Measurements from ENCODE around the gene AATK. TPM values are rescaled to one million over a fixed set of nuclear protein-coding genes. Genes with fewer than 3 reads are reported as not detected.

The AATK gene
- total and polyA plus RNA-seq, 2 experiments from 2014 or later, result 5.7 to 6.3 TPM

DNA sequence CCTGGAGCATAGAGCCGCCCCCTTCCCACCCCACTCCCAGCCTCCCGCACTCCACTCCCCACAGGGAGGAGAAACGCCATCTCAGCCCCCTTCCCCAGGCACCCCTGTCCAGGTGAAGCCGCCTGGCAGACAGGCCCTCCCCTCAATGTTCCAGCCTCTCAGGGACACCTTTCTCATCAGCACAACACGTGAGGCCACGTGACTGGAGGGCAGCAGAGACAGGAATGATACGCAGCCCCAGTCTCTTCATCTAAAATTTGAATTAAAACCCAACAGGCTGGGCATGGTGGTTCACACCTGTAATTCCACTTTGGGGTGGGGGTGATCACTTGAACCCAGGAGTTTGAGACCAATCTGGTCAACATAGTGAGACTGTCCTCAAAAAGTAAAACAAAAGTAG, 20.2 kb upstream of the AATK start:
- Histone ChIP-seq H3K27ac (no peak overlapping the region), H3K79me2 (no peaks in the 10 kb centered on the region), H3K36me3 (replicated peaks; ENCODE audit: insufficient read depth, low read depth) (no peaks in the 10 kb centered on the region), H3K9me2 (replicated peaks; ENCODE audit: insufficient read depth) (no peaks in the 10 kb centered on the region), H3K27me3 (no peaks in the 10 kb centered on the region), H4K20me1 (ENCODE audit: insufficient read depth, poor library complexity, severe bottlenecking) (no peaks in the 10 kb centered on the region), H3K4me2 (no peak overlapping the region), H2AFZ (no peak overlapping the region), H3K4me1 (ENCODE audit: insufficient read depth) (no peaks in the 10 kb centered on the region), H3K9me3 (ENCODE audit: low read depth) (no peaks in the 10 kb centered on the region), H3K4me3 (no peak overlapping the region)
- no peak for TF ChIP-seq EZH2phosphoT487 (IDR thresholded peaks at IDR 0.05; ENCODE audit: low read depth, severe bottlenecking, unreplicated experiment)
- no peak for TF ChIP-seq EZH2 (IDR thresholded peaks at IDR 0.05; ENCODE audit: borderline replicate concordance)
- TF ChIP-seq, protein P1, sequence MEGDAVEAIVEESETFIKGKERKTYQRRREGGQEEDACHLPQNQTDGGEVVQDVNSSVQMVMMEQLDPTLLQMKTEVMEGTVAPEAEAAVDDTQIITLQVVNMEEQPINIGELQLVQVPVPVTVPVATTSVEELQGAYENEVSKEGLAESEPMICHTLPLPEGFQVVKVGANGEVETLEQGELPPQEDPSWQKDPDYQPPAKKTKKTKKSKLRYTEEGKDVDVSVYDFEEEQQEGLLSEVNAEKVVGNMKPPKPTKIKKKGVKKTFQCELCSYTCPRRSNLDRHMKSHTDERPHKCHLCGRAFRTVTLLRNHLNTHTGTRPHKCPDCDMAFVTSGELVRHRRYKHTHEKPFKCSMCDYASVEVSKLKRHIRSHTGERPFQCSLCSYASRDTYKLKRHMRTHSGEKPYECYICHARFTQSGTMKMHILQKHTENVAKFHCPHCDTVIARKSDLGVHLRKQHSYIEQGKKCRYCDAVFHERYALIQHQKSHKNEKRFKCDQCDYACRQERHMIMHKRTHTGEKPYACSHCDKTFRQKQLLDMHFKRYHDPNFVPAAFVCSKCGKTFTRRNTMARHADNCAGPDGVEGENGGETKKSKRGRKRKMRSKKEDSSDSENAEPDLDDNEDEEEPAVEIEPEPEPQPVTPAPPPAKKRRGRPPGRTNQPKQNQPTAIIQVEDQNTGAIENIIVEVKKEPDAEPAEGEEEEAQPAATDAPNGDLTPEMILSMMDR (IDR thresholded peaks at IDR 0.05; ENCODE audit: poor library complexity), result no peak
- WGBS (ENCODE audit: low lambda C conversion rate, missing lambda C conversion rate), result 94% methylated on average over 5 of the region's 7 CpGs
- DNase-seq (ENCODE audit: low spot score), result no peak

GRCh38 chr17:81184555-81184954, 18.5 kb upstream of the AATK start:
- Histone ChIP-seq H4K20me1 (ENCODE audit: insufficient read depth, poor library complexity, severe bottlenecking) (no peaks in the 10 kb centered on the region), H3K4me2 (no peak overlapping the region), H3K27ac (no peak overlapping the region), H3K9me3 (ENCODE audit: low read depth) (no peaks in the 10 kb centered on the region), H3K4me1 (ENCODE audit: insufficient read depth) (no peaks in the 10 kb centered on the region), H2AFZ (no peak overlapping the region), H3K9me2 (replicated peaks; ENCODE audit: insufficient read depth) (no peaks in the 10 kb centered on the region), H3K27me3 (no peaks in the 10 kb centered on the region), H3K36me3 (replicated peaks; ENCODE audit: insufficient read depth, low read depth) (no peaks in the 10 kb centered on the region), H3K4me3 (no peak overlapping the region), H3K79me2 (no peaks in the 10 kb centered on the region)
- TF ChIP-seq EZH2 (IDR thresholded peaks at IDR 0.05; ENCODE audit: borderline replicate concordance) (no peak), EZH2phosphoT487 (IDR thresholded peaks at IDR 0.05; ENCODE audit: low read depth, severe bottlenecking, unreplicated experiment) (no peak)
- TF ChIP-seq, protein P1 (IDR thresholded peaks at IDR 0.05; ENCODE audit: poor library complexity), result no peak
- DNase-seq (ENCODE audit: low spot score), result no peak
- 46% methylated on average over 15 of the region's 15 CpGs for WGBS (ENCODE audit: low lambda C conversion rate, missing lambda C conversion rate)

DNA sequence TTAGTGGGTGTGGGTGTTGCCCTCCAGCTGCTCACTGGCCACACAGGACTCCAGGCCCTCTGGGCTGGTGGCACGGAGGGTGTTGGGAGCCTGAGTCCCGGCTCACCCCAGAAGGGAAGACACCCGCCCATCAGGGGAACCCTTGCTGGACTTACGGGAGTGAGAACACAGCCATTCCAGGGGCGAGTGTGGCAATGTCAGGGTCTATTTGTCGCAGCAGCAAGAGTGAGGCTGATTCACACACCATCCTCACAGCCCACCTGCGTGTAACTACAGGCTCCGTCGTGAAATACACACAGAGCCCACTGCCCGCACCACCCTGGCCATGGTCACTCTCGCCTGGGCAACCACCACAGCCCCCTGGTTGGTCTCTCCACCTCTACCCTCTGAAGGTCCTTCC, 17.8 kb upstream of the AATK start:
- Histone ChIP-seq H3K79me2 (no peaks in the 10 kb centered on the region), H3K27me3 (no peaks in the 10 kb centered on the region), H2AFZ (no peak overlapping the region), H3K4me2 (no peak overlapping the region), H3K9me2 (replicated peaks; ENCODE audit: insufficient read depth) (no peaks in the 10 kb centered on the region), H3K9me3 (ENCODE audit: low read depth) (no peaks in the 10 kb centered on the region), H3K27ac (no peak overlapping the region), H3K4me3 (no peak overlapping the region), H4K20me1 (ENCODE audit: insufficient read depth, poor library complexity, severe bottlenecking) (no peaks in the 10 kb centered on the region), H3K4me1 (ENCODE audit: insufficient read depth) (no peaks in the 10 kb centered on the region), H3K36me3 (replicated peaks; ENCODE audit: insufficient read depth, low read depth) (no peaks in the 10 kb centered on the region)
- WGBS (ENCODE audit: low lambda C conversion rate, missing lambda C conversion rate), result 98% methylated on average over 11 of the region's 11 CpGs
- TF ChIP-seq EZH2 (IDR thresholded peaks at IDR 0.05; ENCODE audit: borderline replicate concordance), result no peak
- TF ChIP-seq, protein P1 (IDR thresholded peaks at IDR 0.05; ENCODE audit: poor library complexity), result no peak
- no peak for TF ChIP-seq EZH2phosphoT487 (IDR thresholded peaks at IDR 0.05; ENCODE audit: low read depth, severe bottlenecking, unreplicated experiment)
- no peak for DNase-seq (ENCODE audit: low spot score)

DNA sequence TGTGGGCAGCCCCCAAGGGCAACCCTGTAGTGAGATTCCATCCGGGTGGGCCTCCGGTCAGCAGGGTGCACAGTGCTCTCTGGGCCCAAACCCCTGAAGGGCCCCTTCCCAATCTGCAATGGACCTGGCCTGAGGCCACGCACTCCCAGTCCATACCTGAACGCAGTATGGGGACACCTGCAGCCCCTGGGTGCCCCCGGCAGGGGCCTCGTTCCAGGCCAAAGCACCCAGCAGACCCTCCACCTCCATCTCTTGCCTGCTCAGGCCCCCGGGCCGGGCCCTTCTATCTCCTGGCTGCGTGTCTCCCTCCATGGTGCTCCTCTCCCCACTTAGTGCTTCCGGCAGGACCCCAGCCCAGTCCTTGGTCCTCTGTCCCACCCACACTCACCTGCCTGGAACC, 17.3 kb upstream of the AATK start:
- Histone ChIP-seq H3K9me3 (ENCODE audit: low read depth) (no peaks in the 10 kb centered on the region), H3K27me3 (no peaks in the 10 kb centered on the region), H3K4me3 (no peak overlapping the region), H3K27ac (no peak overlapping the region), H3K79me2 (no peaks in the 10 kb centered on the region), H4K20me1 (ENCODE audit: insufficient read depth, poor library complexity, severe bottlenecking) (no peaks in the 10 kb centered on the region), H3K9me2 (replicated peaks; ENCODE audit: insufficient read depth) (no peaks in the 10 kb centered on the region), H2AFZ (no peak overlapping the region), H3K36me3 (replicated peaks; ENCODE audit: insufficient read depth, low read depth) (no peaks in the 10 kb centered on the region), H3K4me2 (no peak overlapping the region), H3K4me1 (ENCODE audit: insufficient read depth) (no peaks in the 10 kb centered on the region)
- TF ChIP-seq EZH2 (IDR thresholded peaks at IDR 0.05; ENCODE audit: borderline replicate concordance) (no peak), EZH2phosphoT487 (IDR thresholded peaks at IDR 0.05; ENCODE audit: low read depth, severe bottlenecking, unreplicated experiment) (no peak)
- TF ChIP-seq, protein P1 (IDR thresholded peaks at IDR 0.05; ENCODE audit: poor library complexity), result no peak
- no peak for DNase-seq (ENCODE audit: low spot score)
- 94% methylated on average over 9 of the region's 10 CpGs for WGBS (ENCODE audit: low lambda C conversion rate, missing lambda C conversion rate)

All from hepatocyte (in vitro differentiated cells).